Stimulated activated CD4-positive, alpha-beta T cell treated with anti-CD3 and anti-CD28 coated beads, Interleukin-12 subunit alpha, Interleukin-12 subunit beta, amount 100 ng/mL, for 24 hours (primary cell): ENCODE results near the gene NPR1.
"Not testable (repeated sequence)": the region's sequence is repeated elsewhere in the genome, so short reads cannot be mapped to it uniquely, and the experiment has no call there.

ENCODE experiments used
- DNase-seq, 2 experiments: peaks; one replicate each; pipeline ENCODE4 v3.0.0-alpha.2; 2020; ENCODE audit warnings: low read depth in 2 of 2

The NPR1 gene

DNA sequence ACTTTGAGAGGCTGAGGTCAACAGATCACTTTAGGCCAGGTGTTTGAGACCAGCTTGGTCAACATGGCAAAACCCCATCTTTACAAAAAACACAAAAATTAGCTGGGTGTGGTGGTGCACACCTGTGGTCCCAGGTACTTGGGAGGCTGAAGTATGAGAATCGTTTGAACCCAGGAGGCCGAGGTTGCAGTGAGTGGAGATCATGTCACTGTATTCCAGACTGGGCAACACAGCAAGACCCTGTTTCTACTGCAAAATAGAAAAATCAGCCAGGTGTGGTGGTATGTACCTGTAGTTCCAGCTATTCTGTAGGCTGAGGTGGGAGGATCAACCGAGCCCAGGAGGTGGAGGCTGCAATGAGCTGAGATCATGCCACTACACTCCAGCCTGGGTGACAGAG is 45.2 kb downstream of the NPR1 start:
- DNase-seq, result no peak

- not testable (repeated sequence) for DNase-seq
These were observed 46.1 kb downstream of the NPR1 start for GRCh38 chr1:153724634-153725033.

DNA sequence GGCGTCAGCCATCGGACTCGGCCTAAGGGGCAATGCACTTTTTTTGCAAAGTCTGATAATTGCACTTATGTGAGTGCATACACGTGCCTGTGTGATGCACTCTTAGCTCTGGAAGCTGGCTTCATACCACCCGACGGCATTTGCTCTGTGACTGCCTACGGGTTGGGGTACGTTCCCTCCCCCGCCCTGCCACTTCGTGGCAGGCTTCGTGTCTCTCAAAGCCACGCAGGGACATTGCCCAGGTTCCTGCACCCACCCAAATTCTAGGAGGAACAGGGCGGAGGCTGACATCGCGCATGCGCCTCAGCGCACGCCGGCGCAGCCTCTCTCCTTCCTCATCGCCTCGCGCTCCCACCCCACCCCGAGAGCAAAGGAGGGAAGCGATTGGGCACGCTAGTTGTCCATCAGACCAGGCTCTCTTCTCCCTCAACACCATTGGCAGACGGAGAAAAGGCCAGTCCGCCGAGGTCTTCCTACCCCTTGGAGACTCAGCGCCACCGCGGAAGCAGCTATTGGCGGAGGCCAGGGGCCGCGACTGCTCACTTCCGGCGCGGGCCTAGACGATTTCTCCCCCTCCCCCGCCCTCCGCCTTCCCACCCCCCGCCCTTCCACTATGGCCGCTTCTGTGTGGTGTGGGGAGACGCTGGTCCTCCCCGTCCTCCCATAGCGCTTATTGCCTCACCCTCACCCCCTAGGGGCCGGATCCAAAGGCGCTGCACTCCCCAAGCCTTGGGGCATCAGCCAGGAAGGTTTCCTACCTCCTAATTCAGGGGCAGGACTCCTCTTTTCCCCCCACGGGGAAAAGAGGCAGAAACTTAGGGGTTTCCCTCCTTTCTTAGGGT is 49.2 kb downstream of the NPR1 start, which contains the start of gene INTS3:
Gene INTS3, plus strand, starts transcription at position 588 of the 842 bp plus-strand sequence. CDS start 585 bp downstream, outside the sequence.
- peak; percentile 98 for DNase-seq

DNA sequence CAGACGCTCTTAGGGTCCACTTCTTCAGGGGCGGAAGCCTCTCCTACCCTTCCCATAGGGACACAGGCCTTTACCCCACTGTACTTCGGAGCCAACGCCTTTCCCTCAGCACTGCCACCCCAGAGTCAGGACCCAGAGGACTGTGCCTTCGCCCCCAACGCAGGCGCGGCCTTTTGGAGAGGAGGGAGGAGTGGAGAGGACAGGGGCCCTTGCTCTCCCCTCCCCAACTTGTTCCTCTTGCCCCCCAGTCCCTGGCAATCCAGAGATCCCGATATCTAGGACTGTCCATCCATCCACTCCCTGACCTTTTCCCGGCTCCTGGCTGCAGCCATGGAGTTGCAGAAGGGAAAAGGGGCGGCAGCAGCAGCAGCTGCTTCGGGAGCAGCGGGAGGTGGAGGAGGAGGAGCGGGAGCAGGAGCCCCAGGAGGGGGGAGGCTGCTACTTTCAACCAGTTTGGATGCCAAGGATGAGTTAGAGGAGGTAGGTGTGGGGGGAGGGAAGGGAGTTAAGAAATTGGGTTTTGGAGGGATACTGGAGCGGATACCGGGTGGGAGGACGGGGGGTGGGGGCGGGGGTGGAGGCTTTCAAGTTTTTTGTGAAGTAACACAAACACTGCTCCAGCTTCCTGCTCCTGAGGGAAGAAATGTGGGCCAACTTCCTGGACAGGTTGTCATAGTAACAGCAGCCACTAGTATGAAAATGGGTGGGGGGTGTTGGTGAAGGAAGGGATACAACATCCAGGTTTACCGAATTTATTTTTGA is 50.0 kb downstream of the NPR1 start:
- no peak for DNase-seq

GRCh38 chr1:153730468-153730988 is 52.0 kb downstream of the NPR1 start:
- no peak for DNase-seq

DNA sequence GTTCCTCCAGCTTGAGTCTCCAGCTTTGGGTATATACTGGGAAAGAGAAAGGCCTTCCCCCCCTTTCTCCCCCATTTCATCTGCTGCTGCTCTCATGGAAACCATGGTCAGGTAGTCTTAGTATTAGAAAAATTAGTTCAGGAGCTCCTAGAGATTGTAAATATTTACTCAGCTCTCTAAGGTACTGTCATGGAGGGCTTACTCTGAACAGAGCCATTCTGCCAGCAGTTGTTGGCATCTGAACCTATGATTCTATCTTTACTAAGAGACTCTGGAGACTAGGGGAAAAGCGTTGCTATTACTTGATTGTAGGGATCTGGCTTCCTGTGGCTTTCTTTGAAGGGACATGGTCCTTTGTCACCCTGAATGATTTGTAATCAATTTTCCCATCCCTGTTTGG is 55.5 kb downstream of the NPR1 start:
- DNase-seq, result no peak

- no peak for DNase-seq
These were observed 56.1 kb downstream of the NPR1 start for GRCh38 chr1:153734396-153735089.

DNA sequence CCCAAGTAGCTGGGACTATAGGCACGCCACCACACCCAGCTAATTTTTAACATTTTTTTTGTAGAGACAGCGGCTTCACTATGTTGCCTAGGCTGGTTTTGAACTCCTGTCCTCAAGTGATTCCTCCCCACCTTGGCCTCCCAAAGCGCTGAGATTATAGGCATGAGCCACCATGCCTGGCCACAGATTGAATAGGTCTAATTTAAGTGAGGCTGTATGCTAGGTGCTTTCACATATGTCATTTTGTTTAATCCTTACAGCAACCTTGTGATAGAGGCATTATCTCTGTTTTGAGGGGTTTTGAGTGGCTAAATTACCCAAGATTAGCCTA is 56.6 kb downstream of the NPR1 start:
- DNase-seq, result no peak

DNA sequence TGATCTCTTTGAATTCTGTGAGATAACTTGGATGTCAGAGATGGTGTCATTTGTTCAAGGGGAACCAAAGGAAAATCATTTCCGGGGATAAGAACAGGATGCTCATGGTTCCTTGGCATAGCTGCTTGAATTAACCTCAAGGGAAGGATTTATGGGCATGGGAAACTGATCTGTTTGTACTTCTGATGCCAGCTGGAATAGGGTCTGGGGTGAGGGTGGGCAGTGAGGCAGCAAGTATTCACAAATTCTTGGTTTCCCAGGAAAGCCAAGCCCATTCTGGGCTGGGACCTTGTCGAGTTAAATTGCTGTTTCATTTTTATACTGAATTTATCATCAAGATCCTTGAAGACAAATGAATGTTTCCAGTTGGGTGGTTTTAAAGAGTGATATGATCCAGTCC is 63.5 kb downstream of the NPR1 start:
- DNase-seq, result no peak

DNA sequence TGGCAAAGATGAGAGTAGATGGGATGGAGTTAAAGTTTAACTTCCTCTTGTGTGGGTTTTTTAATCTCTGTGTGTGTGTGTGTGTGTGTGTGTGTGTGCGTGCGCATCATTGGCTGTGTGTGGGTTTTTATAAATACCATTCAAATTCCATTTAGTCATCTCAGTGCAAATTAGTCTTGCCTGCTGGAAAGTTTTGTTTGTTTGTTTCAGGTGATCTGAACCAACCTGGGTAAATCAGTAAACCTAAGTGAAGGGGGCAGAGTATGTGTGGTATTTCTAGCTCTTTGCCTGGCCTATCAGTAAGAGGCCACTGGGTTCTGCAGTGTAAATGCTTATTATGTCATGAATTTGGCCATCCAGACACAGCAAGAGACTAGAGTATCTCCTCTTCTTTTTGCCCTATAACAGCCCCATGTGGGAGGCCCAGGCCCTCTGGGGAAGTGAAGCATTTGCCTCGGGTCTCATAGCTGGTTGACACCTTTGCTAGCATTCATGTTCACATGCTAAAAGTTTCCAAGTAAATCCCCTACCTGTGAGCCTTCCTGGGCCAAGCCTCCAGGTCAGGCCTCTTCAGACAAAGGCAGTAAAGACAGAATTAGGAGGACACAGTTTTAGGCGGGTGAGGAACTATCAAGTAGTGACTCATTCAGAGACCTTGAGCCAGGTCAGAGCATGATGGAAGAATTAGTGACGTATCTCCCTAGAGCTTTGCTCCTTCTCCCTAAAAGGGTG is 64.1 kb downstream of the NPR1 start:
- no peak for DNase-seq
